Measurements from ENCODE around the gene HDAC4. TPM values are rescaled to one million over a fixed set of nuclear protein-coding genes. Genes with fewer than 3 reads are reported as not detected.

The HDAC4 gene
- total and polyA plus RNA-seq, 9 of the 15 experiments (the other 6 are each of a cell fraction or from before 2014, with no cell fraction given), result 0.11 to 20.2 (median 4.0) TPM

GRCh38 chr2:239224955-239225354 is 175.9 kb downstream of the HDAC4 start:
- in situ Hi-C loops (cut with MboI), result no loop called here
- ATAC-seq, result no peak
- TF ChIP-seq CTBP1 (IDR thresholded peaks at IDR 0.05; ENCODE audit: borderline replicate concordance) (no peak), ZNF668 (CRISPR knock-in tag; IDR thresholded peaks at IDR 0.05) (no peak), NFE2L1 (tag; IDR thresholded peaks at IDR 0.05; ENCODE audit: borderline replicate concordance, low read depth) (no peak), HES1 (IDR thresholded peaks at IDR 0.05; ENCODE audit: low read depth) (no peak), IRF9 (tag; IDR thresholded peaks at IDR 0.05) (no peak)
- H3K9me3 ChIP-seq (replicated peaks; ENCODE audit: control insufficient read depth, insufficient read depth, low read depth, low read length), result no peaks in the 10 kb centered on the region
- H3K27ac ChIP-seq (ENCODE audit: extremely low read depth, low read depth, low read length), result no peak overlapping the region
- peaks cover 0 to 13% of the 10 kb centered on the region in 2 experiments; a peak in 2 of 5 replicates for H3K4me1 ChIP-seq (replicated peaks in 1 of 2; ENCODE audit: control insufficient read depth in 2 of 2, insufficient read depth in 2 of 2, low read length in 2 of 2)
- FAIRE-seq, result no peak
- no TSS peak for BruUV-seq (replicated peaks)
- no peak overlapping the region for H3K4me3 ChIP-seq
- H3K79me2 ChIP-seq (ENCODE audit: control insufficient read depth, insufficient read depth, low read length), result peaks cover under 1% of the 10 kb centered on the region; the same call in 1 of the 3 replicates
- DNase-seq (ENCODE audit: extremely low read depth in 1 of 4, low spot score in 3 of 4), result no peak
- H3K27me3 ChIP-seq (ENCODE audit: control insufficient read depth in 2 of 2, insufficient read depth in 2 of 2, low read length in 2 of 2), result no peaks in the 10 kb centered on the region
- intact Hi-C loops (cut with micrococcal nuclease), result no loop called here
- no peak overlapping the region for H3K9ac ChIP-seq (ENCODE audit: insufficient read depth in 1 of 2, low read depth in 2 of 2, low read length in 2 of 2)
- POLR2A ChIA-PET, result no interaction called here
- no peaks in the 10 kb centered on the region for H3K9me1 ChIP-seq (ENCODE audit: control insufficient read depth, insufficient read depth, low read length)
- H2AFZ ChIP-seq (ENCODE audit: low read depth, low read length), result no peak overlapping the region
- 100% methylated on average over 2 of the region's 2 CpGs for WGBS (ENCODE audit: insufficient coverage, low coverage, missing lambda C conversion rate)
- CTCF ChIA-PET (ENCODE audit: low intra/inter-chr PET ratio), result no interaction called here
- no peak overlapping the region for H3K4me2 ChIP-seq (ENCODE audit: insufficient read depth, low read length)
- H4K20me1 ChIP-seq (replicated peaks; ENCODE audit: control insufficient read depth, insufficient read depth, low read length), result peaks cover 13% of the 10 kb centered on the region
- H3K36me3 ChIP-seq (ENCODE audit: control insufficient read depth, insufficient read depth, low read length), result no peaks in the 10 kb centered on the region
